K562 (cell line): ENCODE results near the gene DHX38. TPM values are rescaled to one million over a fixed set of nuclear protein-coding genes. Genes with fewer than 3 reads are reported as not detected.

Source experiments
- LEF1 ChIP-seq: fragments of 450-650 bp; IDR thresholded peaks from 2 replicates; pipeline ENCODE4 v1.6.1; 2016; ENCODE audit warnings: mild to moderate bottlenecking
- polyA plus RNA-seq, 8 experiments: library from polyadenylated mRNA; depleted of rRNA in 4 of 8; stranded (reverse) in 5 of 8; unstranded in 3 of 8; fragments of >200 nt; fragmentation: Nextera tagmentation in 2 of 8; fragmentation: Illumina TruSeq in 1 of 8; extraction: Ambion mirVana in 2 of 8; extraction: Trizol in 1 of 8; gene quantifications; 2 replicates each; pipeline versions ENCODE4 v1.2.1 to v1.2.3, GENCODE V29; 2011 to 2014; ENCODE audit warnings: inconsistent platforms in 1 of 8, missing spikeins in 1 of 8
- total RNA-seq, 7 experiments: library from RNA; depleted of rRNA in 6 of 7; stranded (reverse); fragments of >200 nt in 6 of 7; fragmentation: Illumina TruSeq in 2 of 7; extraction: Trizol in 2 of 7; gene quantifications; 2 replicates each; pipeline versions ENCODE4 v1.2.1 to v1.2.3, GENCODE V29; 2011 to 2021; ENCODE audit warnings: low replicate concordance in 1 of 7
- TF ChIP-seq, protein P1 (sequence below), 2 experiments: fragments of 450-650 bp; formaldehyde crosslinking in 1 of 2; IDR thresholded peaks; 2 replicates each; pipeline versions ENCODE4 v1.4.0 to v1.6.1; 2014 to 2020; ENCODE audit warnings: mild to moderate bottlenecking in 2 of 2, borderline replicate concordance in 1 of 2, low read depth in 1 of 2
- TF ChIP-seq, protein P2 (sequence below): fragments of 450-650 bp; IDR thresholded peaks from 2 replicates; pipeline ENCODE4 v1.6.1; 2016; ENCODE audit warnings: missing biosample characterization, missing genetic modification characterization
- TF ChIP-seq, protein P3 (sequence below): fragments of 450-650 bp; IDR thresholded peaks from 2 replicates; pipeline ENCODE4 v1.6.1; 2016; ENCODE audit warnings: borderline replicate concordance

DHX38 gene
- total and polyA plus RNA-seq, 9 of the 15 experiments (the other 6 are each of a cell fraction or from before 2014, with no cell fraction given), result 2.8 to 76.8 (median 40.8) TPM

DNA sequence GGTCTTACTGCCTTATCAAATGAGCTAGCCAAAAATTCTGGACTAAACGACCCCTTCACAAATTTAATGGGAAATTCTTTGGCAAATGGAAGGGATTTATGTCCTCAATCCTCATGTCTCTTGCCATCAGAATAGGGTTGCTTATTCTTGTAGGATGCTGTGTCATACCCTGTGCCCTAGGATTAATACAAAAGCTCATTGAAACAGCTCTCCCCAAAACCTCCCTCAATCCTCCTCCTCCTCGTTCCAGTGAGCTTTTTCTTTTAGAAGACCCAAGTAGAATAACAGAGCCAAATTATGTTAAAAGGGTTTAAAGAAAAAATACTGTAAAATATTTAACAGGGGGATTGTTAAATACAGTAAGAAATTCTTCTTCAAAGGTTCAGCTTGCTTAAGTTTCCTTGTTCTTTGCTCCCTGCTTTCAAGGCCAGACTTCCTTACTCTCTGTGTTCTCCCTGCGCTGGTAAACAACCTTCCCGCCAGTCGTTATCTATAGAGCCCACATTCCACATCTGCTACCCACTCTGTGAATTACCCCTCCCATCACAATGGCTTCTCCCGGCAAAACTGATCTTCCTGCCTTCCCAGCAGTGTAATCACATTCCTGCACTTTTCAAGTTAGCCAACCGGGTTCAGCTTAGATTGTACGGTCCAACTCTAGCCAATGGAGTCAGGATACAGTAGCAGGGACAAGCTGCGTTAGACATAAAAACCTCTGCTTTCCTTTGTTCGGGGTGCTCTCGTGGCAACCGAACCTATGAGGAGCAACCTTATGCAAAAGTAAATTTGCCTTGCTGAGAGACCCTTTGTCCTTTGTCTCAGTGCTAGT lies 20.9 kb upstream of the DHX38 start (continued):
- TF ChIP-seq, protein P1, sequence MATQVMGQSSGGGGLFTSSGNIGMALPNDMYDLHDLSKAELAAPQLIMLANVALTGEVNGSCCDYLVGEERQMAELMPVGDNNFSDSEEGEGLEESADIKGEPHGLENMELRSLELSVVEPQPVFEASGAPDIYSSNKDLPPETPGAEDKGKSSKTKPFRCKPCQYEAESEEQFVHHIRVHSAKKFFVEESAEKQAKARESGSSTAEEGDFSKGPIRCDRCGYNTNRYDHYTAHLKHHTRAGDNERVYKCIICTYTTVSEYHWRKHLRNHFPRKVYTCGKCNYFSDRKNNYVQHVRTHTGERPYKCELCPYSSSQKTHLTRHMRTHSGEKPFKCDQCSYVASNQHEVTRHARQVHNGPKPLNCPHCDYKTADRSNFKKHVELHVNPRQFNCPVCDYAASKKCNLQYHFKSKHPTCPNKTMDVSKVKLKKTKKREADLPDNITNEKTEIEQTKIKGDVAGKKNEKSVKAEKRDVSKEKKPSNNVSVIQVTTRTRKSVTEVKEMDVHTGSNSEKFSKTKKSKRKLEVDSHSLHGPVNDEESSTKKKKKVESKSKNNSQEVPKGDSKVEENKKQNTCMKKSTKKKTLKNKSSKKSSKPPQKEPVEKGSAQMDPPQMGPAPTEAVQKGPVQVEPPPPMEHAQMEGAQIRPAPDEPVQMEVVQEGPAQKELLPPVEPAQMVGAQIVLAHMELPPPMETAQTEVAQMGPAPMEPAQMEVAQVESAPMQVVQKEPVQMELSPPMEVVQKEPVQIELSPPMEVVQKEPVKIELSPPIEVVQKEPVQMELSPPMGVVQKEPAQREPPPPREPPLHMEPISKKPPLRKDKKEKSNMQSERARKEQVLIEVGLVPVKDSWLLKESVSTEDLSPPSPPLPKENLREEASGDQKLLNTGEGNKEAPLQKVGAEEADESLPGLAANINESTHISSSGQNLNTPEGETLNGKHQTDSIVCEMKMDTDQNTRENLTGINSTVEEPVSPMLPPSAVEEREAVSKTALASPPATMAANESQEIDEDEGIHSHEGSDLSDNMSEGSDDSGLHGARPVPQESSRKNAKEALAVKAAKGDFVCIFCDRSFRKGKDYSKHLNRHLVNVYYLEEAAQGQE (IDR thresholded peaks at IDR 0.05; ENCODE audit: borderline replicate concordance), result no peak
- TF ChIP-seq, protein P1 (CRISPR knock-in tag; IDR thresholded peaks at IDR 0.05; ENCODE audit: low read depth), result no peak
- TF ChIP-seq, protein P2, sequence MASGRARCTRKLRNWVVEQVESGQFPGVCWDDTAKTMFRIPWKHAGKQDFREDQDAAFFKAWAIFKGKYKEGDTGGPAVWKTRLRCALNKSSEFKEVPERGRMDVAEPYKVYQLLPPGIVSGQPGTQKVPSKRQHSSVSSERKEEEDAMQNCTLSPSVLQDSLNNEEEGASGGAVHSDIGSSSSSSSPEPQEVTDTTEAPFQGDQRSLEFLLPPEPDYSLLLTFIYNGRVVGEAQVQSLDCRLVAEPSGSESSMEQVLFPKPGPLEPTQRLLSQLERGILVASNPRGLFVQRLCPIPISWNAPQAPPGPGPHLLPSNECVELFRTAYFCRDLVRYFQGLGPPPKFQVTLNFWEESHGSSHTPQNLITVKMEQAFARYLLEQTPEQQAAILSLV (tag), result no peak
- TF ChIP-seq, protein P3, sequence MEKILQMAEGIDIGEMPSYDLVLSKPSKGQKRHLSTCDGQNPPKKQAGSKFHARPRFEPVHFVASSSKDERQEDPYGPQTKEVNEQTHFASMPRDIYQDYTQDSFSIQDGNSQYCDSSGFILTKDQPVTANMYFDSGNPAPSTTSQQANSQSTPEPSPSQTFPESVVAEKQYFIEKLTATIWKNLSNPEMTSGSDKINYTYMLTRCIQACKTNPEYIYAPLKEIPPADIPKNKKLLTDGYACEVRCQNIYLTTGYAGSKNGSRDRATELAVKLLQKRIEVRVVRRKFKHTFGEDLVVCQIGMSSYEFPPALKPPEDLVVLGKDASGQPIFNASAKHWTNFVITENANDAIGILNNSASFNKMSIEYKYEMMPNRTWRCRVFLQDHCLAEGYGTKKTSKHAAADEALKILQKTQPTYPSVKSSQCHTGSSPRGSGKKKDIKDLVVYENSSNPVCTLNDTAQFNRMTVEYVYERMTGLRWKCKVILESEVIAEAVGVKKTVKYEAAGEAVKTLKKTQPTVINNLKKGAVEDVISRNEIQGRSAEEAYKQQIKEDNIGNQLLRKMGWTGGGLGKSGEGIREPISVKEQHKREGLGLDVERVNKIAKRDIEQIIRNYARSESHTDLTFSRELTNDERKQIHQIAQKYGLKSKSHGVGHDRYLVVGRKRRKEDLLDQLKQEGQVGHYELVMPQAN, result no peak
- peak; percentile 78; the same call in 1 of the 2 replicates for TF ChIP-seq LEF1
